CD14-positive monocyte (primary cell): ENCODE data around the gene TMEM201. TPM values are rescaled to one million over a fixed set of nuclear protein-coding genes. Genes with fewer than 3 reads are reported as not detected.
"Not testable (repeated sequence)": the region's sequence is repeated elsewhere in the genome, so short reads cannot be mapped to it uniquely, and the experiment has no call there.

Experiments used
- DNase-seq, 3 donors: peaks; one replicate each; pipeline ENCODE4 v3.0.0-alpha.2; 2011 to 2022
- H2AFZ ChIP-seq: 2 replicates; pipeline ENCODE4 v1.6.0; 2012; ENCODE audit warnings: mild to moderate bottlenecking, low read depth, low read length, inconsistent platforms; ENCODE audit not compliant: insufficient read depth, poor library complexity, severe bottlenecking
- H3K27ac ChIP-seq, 2 donors: 1 replicate in 1 of 2; 2 replicates in 1 of 2; pipeline ENCODE4 v1.5.1; 2012 to 2013; ENCODE audit warnings: low read length in 2 of 2, control low read depth in 1 of 2, inconsistent platforms in 1 of 2, low read depth in 1 of 2, mild to moderate bottlenecking in 1 of 2
- H3K27me3 ChIP-seq, 2 donors: one replicate each; pipeline versions ENCODE4 v1.6.0 to v1.6.1; 2011 to 2013; ENCODE audit warnings: low read length in 2 of 2; ENCODE audit not compliant: control insufficient read depth in 2 of 2, insufficient read depth in 2 of 2
- H3K36me3 ChIP-seq, 2 donors: replicated peaks in 1 of 2; 1 replicate in 1 of 2; 2 replicates in 1 of 2; pipeline versions ENCODE4 v1.5.1 to v1.6.1; 2012 to 2013; ENCODE audit warnings: low read length in 2 of 2, control low read depth in 1 of 2, inconsistent platforms in 1 of 2, mild to moderate bottlenecking in 1 of 2; ENCODE audit not compliant: insufficient read depth in 2 of 2, control insufficient read depth in 1 of 2
- H3K4me1 ChIP-seq, 2 donors: 1 replicate in 1 of 2; 2 replicates in 1 of 2; pipeline versions ENCODE4 v1.5.1 to v1.6.1; 2012 to 2013; ENCODE audit warnings: low read length in 2 of 2, control low read depth in 1 of 2, inconsistent platforms in 1 of 2, mild to moderate bottlenecking in 1 of 2, moderate library complexity in 1 of 2; ENCODE audit not compliant: insufficient read depth in 2 of 2, control insufficient read depth in 1 of 2
- H3K4me2 ChIP-seq: replicated peaks from 2 replicates; pipeline ENCODE3; 2012; ENCODE audit warnings: low read length, moderate library complexity, mild to moderate bottlenecking; ENCODE audit not compliant: poor library complexity, severe bottlenecking; ENCODE audit errors: extremely low read depth
- H3K4me3 ChIP-seq, 3 experiments: fragments of 200-600 bp in 1 of 3; sonication (generic) in 1 of 3; replicated peaks in 1 of 3; 1 replicate in 2 of 3; 2 replicates in 1 of 3; pipeline ENCODE4 v1.5.1; 2011 to 2013; ENCODE audit warnings: low read length in 3 of 3, mild to moderate bottlenecking in 3 of 3, control low read depth in 2 of 3, low read depth in 2 of 3, inconsistent platforms in 1 of 3, moderate library complexity in 1 of 3
- H3K79me2 ChIP-seq: 2 replicates; pipeline ENCODE4 v1.6.0; 2012; ENCODE audit warnings: mild to moderate bottlenecking, control low read depth, inconsistent platforms, low read length, moderate library complexity; ENCODE audit not compliant: insufficient read depth
- H3K9ac ChIP-seq: 2 replicates; pipeline ENCODE4 v1.6.0; 2017; ENCODE audit warnings: low read length, mild to moderate bottlenecking; ENCODE audit not compliant: insufficient read depth, poor library complexity, severe bottlenecking
- H3K9me3 ChIP-seq, 2 donors: replicated peaks in 1 of 2; 1 replicate in 1 of 2; 2 replicates in 1 of 2; pipeline versions ENCODE4 v1.5.1 to v1.6.1; 2012 to 2013; ENCODE audit warnings: low read length in 2 of 2, control low read depth in 1 of 2; ENCODE audit not compliant: control insufficient read depth in 1 of 2, insufficient read depth in 1 of 2
- H4K20me1 ChIP-seq: 2 replicates; pipeline ENCODE4 v1.6.0; 2012; ENCODE audit warnings: mild to moderate bottlenecking, low read length, control low read depth, moderate library complexity; ENCODE audit not compliant: insufficient read depth
- H3K27ac Mint-ChIP-seq, 7 donors: one replicate each; pipeline ENCODE4 v1.8.0; 2020; ENCODE audit warnings: mild to moderate bottlenecking in 7 of 7, mixed read lengths in 7 of 7, moderate library complexity in 6 of 7, inconsistent platforms in 2 of 7
- H3K27me3 Mint-ChIP-seq, 3 donors: one replicate each; pipeline ENCODE4 v1.8.0; 2021 to 2022; ENCODE audit warnings: low read depth in 3 of 3, mild to moderate bottlenecking in 3 of 3, mixed read lengths in 3 of 3, moderate library complexity in 3 of 3, inconsistent platforms in 1 of 3
- H3K36me3 Mint-ChIP-seq, 2 donors: one replicate each; pipeline ENCODE4 v1.8.0; 2020; ENCODE audit warnings: mixed read lengths in 2 of 2, inconsistent platforms in 1 of 2, mild to moderate bottlenecking in 1 of 2
- H3K4me1 Mint-ChIP-seq: one replicate; pipeline ENCODE4 v1.8.0; 2020; ENCODE audit warnings: mild to moderate bottlenecking, mixed read lengths
- H3K4me3 Mint-ChIP-seq, 2 donors: one replicate each; pipeline ENCODE4 v1.8.0; 2020; ENCODE audit warnings: mild to moderate bottlenecking in 2 of 2, mixed read lengths in 2 of 2, moderate library complexity in 1 of 2
- H3K9me3 Mint-ChIP-seq, 7 donors: one replicate each; pipeline ENCODE4 v1.8.0; 2020 to 2022; ENCODE audit warnings: mixed read lengths in 7 of 7, mild to moderate bottlenecking in 6 of 7, moderate library complexity in 6 of 7, inconsistent platforms in 2 of 7
- CTCF ChIP-seq: fragments of 200-600 bp; IDR thresholded peaks from one replicate; pipeline ENCODE4 v1.8.0; 2022; ENCODE audit warnings: antibody characterized with exemption, mild to moderate bottlenecking
- WGBS: methylation state at CpG from one replicate; pipeline ENCODE4 v1.1.5; 2013; ENCODE audit warnings: missing lambda C conversion rate; ENCODE audit not compliant: insufficient coverage; 5-methylcytosine and 5-hydroxymethylcytosine counted together
- intact Hi-C, 2 donors: fragments of 100-400 bp; cut with micrococcal nuclease; formaldehyde crosslinking; loops; one replicate each; pipeline versions ENCODE4 v1.15.0 to v1.15.1; 2023
- polyA plus RNA-seq, 3 donors: library from polyadenylated mRNA; depleted of rRNA in 1 of 3; unstranded in 2 of 3; stranded (reverse) in 1 of 3; fragments of 300-500 nt in 2 of 3; fragments of >200 nt in 1 of 3; fragmentation: Illumina TruSeq in 2 of 3; gene quantifications; 1 replicate in 2 of 3; 2 replicates in 1 of 3; pipeline ENCODE4 v1.2.3, GENCODE V29; 2012 to 2021

Gene TMEM201
- polyA plus RNA-seq, 3 donors, result 0.37 to 3.7 (median 0.37) TPM

- DNase-seq, result peak; percentile 70 to 91 (median 84)
- intact Hi-C loops, result no loop called here
- H3K27ac ChIP-seq, result peak overlapping the region in 1 of 2 donors; percentile 24
- H3K4me2 ChIP-seq, result no peak overlapping the region
- H2AFZ ChIP-seq, result no peak overlapping the region
- H3K9ac ChIP-seq, result no peak overlapping the region
- peaks cover 5 to 10% of the 10 kb centered on the region in 2 donors for H3K4me1 ChIP-seq
- no peaks in the 10 kb centered on the region for H3K27me3 Mint-ChIP-seq
- no peaks in the 10 kb centered on the region for H3K27me3 ChIP-seq
- peaks cover 27 to 66% of the 10 kb centered on the region in 2 donors for H3K36me3 Mint-ChIP-seq
- no peak for TF ChIP-seq CTCF
- no peaks in the 10 kb centered on the region for H4K20me1 ChIP-seq
- H3K9me3 Mint-ChIP-seq, result peaks cover 0 to 7% (median 0%) of the 10 kb centered on the region in 7 donors
- no peaks in the 10 kb centered on the region for H3K9me3 ChIP-seq
- H3K79me2 ChIP-seq, result no peaks in the 10 kb centered on the region
- WGBS, result 11% methylated on average over 2 of the region's 3 CpGs
- H3K4me3 ChIP-seq, result no peak overlapping the region
- H3K4me3 Mint-ChIP-seq, result no peak overlapping the region
- H3K27ac Mint-ChIP-seq, result peak overlapping the region in 6 of 7 donors; percentile 50 to 81 (median 70)
- H3K36me3 ChIP-seq, result peaks cover 10 to 42% of the 10 kb centered on the region in 2 donors
- H3K4me1 Mint-ChIP-seq, result peaks cover 9% of the 10 kb centered on the region
Observed at GRCh38 chr1:9561429-9561828, 27.3 kb upstream of the TMEM201 start.

DNA sequence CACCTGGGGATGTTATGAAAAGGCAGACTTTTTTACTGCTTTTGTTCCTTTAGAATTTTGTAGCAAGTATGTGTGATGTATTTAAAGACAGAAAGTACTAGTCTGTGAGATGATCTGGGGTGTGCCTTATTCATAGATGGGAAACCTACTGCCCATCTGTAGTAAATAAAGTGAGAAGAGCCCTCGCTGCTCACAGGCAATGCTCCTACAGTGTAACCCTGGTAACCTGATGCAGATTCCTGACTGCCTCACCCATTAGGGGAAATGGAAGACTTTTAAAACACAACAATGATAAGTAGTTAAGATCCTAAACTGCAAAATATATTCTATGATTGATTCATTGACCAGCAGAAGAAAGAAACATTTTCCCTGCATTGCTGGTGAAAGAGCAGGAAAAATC, 19.4 kb upstream of the TMEM201 start:
- H3K36me3 Mint-ChIP-seq, result peaks cover 26 to 48% of the 10 kb centered on the region in 2 donors
- Histone ChIP-seq H2AFZ (no peak overlapping the region), H3K9me3 (no peaks in the 10 kb centered on the region), H3K79me2 (no peaks in the 10 kb centered on the region), H3K4me2 (no peak overlapping the region), H3K4me1 (no peaks in the 10 kb centered on the region), H3K27ac (no peak overlapping the region), H3K36me3 (peaks cover 7 to 43% of the 10 kb centered on the region in 2 donors), H3K9ac (no peak overlapping the region), H3K4me3 (no peak overlapping the region), H4K20me1 (no peaks in the 10 kb centered on the region), H3K27me3 (no peaks in the 10 kb centered on the region)
- DNase-seq, result no peak
- no peaks in the 10 kb centered on the region for H3K9me3 Mint-ChIP-seq
- H3K27me3 Mint-ChIP-seq, result no peaks in the 10 kb centered on the region
- TF ChIP-seq CTCF, result no peak
- no CpG with 5 or more reads among the region's 1 CpG for WGBS
- H3K4me3 Mint-ChIP-seq, result no peak overlapping the region
- H3K4me1 Mint-ChIP-seq, result peaks cover 5% of the 10 kb centered on the region
- no peak overlapping the region for H3K27ac Mint-ChIP-seq
- intact Hi-C loops, result no loop called here

- peak overlapping the region in 2 of 7 donors; percentile 41 to 66 for H3K27ac Mint-ChIP-seq
Observed at GRCh38 chr1:9570886-9571529, 17.7 kb upstream of the TMEM201 start.

More at GRCh38 chr1:9570886-9571529, 17.7 kb upstream of the TMEM201 start:
- H3K4me3 Mint-ChIP-seq, H2AFZ ChIP-seq, H3K4me1 Mint-ChIP-seq, H3K79me2 ChIP-seq, H3K4me2 ChIP-seq, H3K9me3 Mint-ChIP-seq, H4K20me1 ChIP-seq, H3K27me3 Mint-ChIP-seq, DNase-seq, H3K9ac ChIP-seq, H3K9me3 ChIP-seq, H3K4me1 ChIP-seq, intact Hi-C loops, H3K27me3 ChIP-seq, H3K27ac ChIP-seq, H3K4me3 ChIP-seq: not testable (repeated sequence)
- WGBS, result 96% methylated on average over 5 of the region's 16 CpGs
- peaks cover 32 to 49% of the 10 kb centered on the region in 2 donors for H3K36me3 Mint-ChIP-seq
- H3K36me3 ChIP-seq, result peaks cover 7 to 48% of the 10 kb centered on the region in 2 donors
